GM12892 (cell line): ENCODE data around the gene UGT2B10.

ENCODE experiments used
- POLR2A ChIP-seq: IDR thresholded peaks from 2 replicates; pipeline ENCODE4 v1.6.1; 2011; ENCODE audit warnings: low read depth, low read length, control low read depth
- POLR2AphosphoS5 ChIP-seq: IDR thresholded peaks from 2 replicates; pipeline ENCODE4 v1.6.1; 2011; ENCODE audit warnings: low read depth, low read length, control low read depth
- TAF1 ChIP-seq: IDR thresholded peaks from 2 replicates; pipeline ENCODE4 v1.6.1; 2011; ENCODE audit warnings: low read depth, mild to moderate bottlenecking, control low read depth, low read length, borderline replicate concordance

DNA sequence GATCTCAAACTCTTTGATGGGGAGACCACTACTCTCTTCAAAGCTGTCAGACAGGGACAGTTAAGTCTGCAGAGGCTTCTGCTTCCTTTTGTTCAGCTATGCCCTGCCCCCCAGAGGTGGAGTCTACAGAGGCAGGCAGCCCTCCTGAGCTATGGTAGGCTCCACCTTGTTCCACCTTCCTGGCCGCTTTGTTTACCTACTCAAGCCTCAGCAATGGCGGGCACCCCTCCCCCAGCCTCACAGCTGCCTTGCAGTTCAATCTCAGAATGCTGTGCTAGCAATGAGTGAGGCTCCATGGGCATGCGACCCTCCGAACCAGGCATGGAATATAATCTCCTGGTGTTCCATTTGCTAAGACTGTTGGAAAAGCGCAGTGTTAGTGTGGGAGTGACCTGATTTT lies 42.1 kb upstream of the UGT2B10 start:
- TF ChIP-seq TAF1: no peak
- no peak for TF ChIP-seq POLR2AphosphoS5
- no peak for TF ChIP-seq POLR2A
